Sigmoid colon (tissue), 4 donors: ENCODE data around the gene KRTAP12-1.

Source experiments
- POLR2A ChIP-seq, 2 donors: fragments of 450-650 bp; IDR thresholded peaks; one replicate each; pipeline ENCODE4 v1.6.1; 2016; ENCODE audit warnings: antibody characterized with exemption in 2 of 2, mild to moderate bottlenecking in 2 of 2, moderate library complexity in 2 of 2
- POLR2AphosphoS5 ChIP-seq, 4 donors: sonication (generic); formaldehyde crosslinking; IDR thresholded peaks; one replicate each; pipeline ENCODE4 v1.6.1; 2017; ENCODE audit warnings: antibody characterized with exemption in 4 of 4
- TF ChIP-seq, protein P1 (sequence below), 4 experiments: fragments of 450-650 bp in 3 of 4; fragments of 200-600 bp in 1 of 4; IDR thresholded peaks; one replicate each; pipeline ENCODE4 v1.5.1; 2016 to 2019; ENCODE audit warnings: antibody characterized with exemption in 4 of 4, mild to moderate bottlenecking in 3 of 4, moderate library complexity in 2 of 4

DNA sequence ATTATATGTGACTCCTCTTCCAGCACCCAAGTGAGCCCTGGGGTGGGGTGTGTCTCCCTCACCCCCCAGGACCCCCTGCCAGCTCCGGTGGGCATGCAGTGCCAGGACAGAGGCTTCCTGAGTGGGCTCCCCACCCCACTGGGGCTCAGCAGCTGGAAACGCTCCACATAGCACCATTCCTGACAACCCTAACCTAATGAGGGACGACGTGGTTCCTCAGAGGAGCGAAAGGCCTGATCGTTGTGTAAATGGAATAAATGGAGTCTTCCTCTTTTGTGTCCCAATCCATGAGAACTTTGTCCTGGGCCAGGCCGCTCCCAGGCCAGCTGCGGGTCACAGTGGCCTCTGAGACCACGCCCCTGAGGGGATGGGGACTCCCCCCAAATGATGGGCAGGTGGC lies 31.2 kb upstream of the KRTAP12-1 start:
- no peak for TF ChIP-seq POLR2AphosphoS5 (IDR thresholded peaks at IDR 0.05)
- TF ChIP-seq, protein P1, sequence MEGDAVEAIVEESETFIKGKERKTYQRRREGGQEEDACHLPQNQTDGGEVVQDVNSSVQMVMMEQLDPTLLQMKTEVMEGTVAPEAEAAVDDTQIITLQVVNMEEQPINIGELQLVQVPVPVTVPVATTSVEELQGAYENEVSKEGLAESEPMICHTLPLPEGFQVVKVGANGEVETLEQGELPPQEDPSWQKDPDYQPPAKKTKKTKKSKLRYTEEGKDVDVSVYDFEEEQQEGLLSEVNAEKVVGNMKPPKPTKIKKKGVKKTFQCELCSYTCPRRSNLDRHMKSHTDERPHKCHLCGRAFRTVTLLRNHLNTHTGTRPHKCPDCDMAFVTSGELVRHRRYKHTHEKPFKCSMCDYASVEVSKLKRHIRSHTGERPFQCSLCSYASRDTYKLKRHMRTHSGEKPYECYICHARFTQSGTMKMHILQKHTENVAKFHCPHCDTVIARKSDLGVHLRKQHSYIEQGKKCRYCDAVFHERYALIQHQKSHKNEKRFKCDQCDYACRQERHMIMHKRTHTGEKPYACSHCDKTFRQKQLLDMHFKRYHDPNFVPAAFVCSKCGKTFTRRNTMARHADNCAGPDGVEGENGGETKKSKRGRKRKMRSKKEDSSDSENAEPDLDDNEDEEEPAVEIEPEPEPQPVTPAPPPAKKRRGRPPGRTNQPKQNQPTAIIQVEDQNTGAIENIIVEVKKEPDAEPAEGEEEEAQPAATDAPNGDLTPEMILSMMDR (IDR thresholded peaks at IDR 0.05): no peak
- TF ChIP-seq POLR2A (IDR thresholded peaks at IDR 0.05): no peak
